ENCODE measurements around the gene IL25. TPM values are rescaled to one million over a fixed set of nuclear protein-coding genes. Genes with fewer than 3 reads are reported as not detected.
"Not testable (repeated sequence)": the region's sequence is repeated elsewhere in the genome, so short reads cannot be mapped to it uniquely, and the experiment has no call there.

The IL25 gene
- total and polyA plus RNA-seq, 2 experiments from 2014 or later: not detected

DNA sequence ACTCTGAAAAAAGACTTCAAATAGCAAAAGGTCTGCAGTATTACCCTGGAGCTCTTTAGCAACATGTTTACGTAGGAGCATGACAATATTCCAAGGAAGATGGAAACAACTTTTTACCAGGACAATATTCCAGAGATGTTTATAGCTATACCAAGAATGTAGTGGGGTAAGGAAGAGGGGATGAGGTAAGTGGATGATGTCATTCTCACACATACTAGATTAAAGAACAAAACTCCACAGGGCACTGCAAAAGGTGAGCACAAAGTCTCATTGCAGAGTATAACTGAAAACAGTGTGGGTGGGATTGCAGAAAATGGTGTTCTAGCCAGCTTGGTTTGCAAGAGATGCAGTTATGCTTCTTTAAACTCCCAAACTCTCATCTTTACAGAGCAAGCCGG is 12.6 kb downstream of the IL25 start:
- in situ Hi-C loops (cut with MboI): no loop called here
- WGBS, 2 experiments (ENCODE audit: low coverage in 1 of 2, low lambda C conversion rate in 2 of 2, missing lambda C conversion rate in 2 of 2): 49 to 57% methylated on average over 2 of the region's 2 CpGs
- DNase-seq: no peak

DNA sequence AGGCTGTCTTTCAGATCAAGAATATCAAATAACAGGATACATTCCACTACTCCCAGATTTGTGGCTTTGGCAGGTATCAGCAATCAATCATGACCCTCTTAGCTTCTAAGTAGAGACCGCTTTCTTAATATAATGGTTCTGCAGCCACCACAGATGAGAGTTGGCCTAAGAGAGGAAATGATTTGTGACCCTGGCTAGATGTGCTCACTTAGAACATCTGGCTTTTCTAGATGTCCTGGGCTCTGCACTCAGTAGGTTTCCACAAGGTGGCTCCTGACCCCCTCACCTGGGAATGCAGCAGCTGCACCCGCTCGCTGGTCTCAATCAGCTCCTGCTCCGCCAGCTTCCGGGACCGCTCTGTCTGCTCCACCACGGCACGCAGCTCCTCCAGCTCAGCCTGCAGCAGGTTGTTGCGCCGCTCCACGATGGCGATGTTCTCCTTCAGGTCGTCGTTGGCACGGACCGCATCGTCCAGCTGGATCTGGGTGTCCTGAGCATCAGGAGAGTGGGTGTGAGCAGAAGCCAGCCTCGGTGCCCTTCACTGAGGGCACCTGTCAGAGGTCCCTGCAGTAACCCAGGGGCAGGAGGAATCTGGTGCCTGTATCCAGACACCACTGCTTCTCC is 13.1 kb downstream of the IL25 start:
- Histone ChIP-seq H3K79me2 (ENCODE audit: insufficient read depth) (no peaks in the 10 kb centered on the region), H3K9ac (no peak overlapping the region), H3F3A (ENCODE audit: insufficient read depth) (no peaks in the 10 kb centered on the region), H4K20me1 (ENCODE audit: insufficient read depth) (no peaks in the 10 kb centered on the region), H3K27ac (no peak overlapping the region), H3K4me3 (no peak overlapping the region), H2AFZ (no peak overlapping the region), H3K9me3 (ENCODE audit: low read depth) (no peaks in the 10 kb centered on the region), H3K4me1 (ENCODE audit: insufficient read depth) (no peaks in the 10 kb centered on the region), H3K9me2 (ENCODE audit: insufficient read depth) (no peaks in the 10 kb centered on the region), H3K4me2 (ENCODE audit: unreplicated experiment) (no peak overlapping the region), H3K36me3 (ENCODE audit: low read depth) (no peaks in the 10 kb centered on the region), H3K27me3 (replicated peaks; ENCODE audit: insufficient read depth) (peaks cover 24% of the 10 kb centered on the region)
- DNase-seq: no peak
- WGBS, 2 experiments (ENCODE audit: low coverage in 1 of 2, low lambda C conversion rate in 2 of 2, missing lambda C conversion rate in 2 of 2): 53 to 61% methylated on average over 18 of the region's 18 CpGs
- no peak for TF ChIP-seq EZH2 (IDR thresholded peaks at IDR 0.05; ENCODE audit: insufficient read depth, poor library complexity, severe bottlenecking)
- no peak for TF ChIP-seq EZH2phosphoT487 (IDR thresholded peaks at IDR 0.05; ENCODE audit: insufficient read depth, low read depth)
- in situ Hi-C loops (cut with MboI): no loop called here

More for the DNA sequence above, 12.6 kb downstream of the IL25 start:
- Histone ChIP-seq H3K9ac (no peak overlapping the region), H3K9me3 (ENCODE audit: low read depth) (no peaks in the 10 kb centered on the region), H3K27ac (no peak overlapping the region), H4K20me1 (ENCODE audit: insufficient read depth) (no peaks in the 10 kb centered on the region), H2AFZ (no peak overlapping the region), H3K4me2 (ENCODE audit: unreplicated experiment) (no peak overlapping the region), H3K79me2 (ENCODE audit: insufficient read depth) (no peaks in the 10 kb centered on the region), H3K27me3 (replicated peaks; ENCODE audit: insufficient read depth) (peaks cover 25% of the 10 kb centered on the region), H3K4me1 (ENCODE audit: insufficient read depth) (no peaks in the 10 kb centered on the region), H3K4me3 (no peak overlapping the region), H3K36me3 (ENCODE audit: low read depth) (no peaks in the 10 kb centered on the region), H3F3A (ENCODE audit: insufficient read depth) (no peaks in the 10 kb centered on the region), H3K9me2 (ENCODE audit: insufficient read depth) (no peaks in the 10 kb centered on the region)
- TF ChIP-seq EZH2phosphoT487 (IDR thresholded peaks at IDR 0.05; ENCODE audit: insufficient read depth, low read depth) (no peak), EZH2 (IDR thresholded peaks at IDR 0.05; ENCODE audit: insufficient read depth, poor library complexity, severe bottlenecking) (no peak)

DNA sequence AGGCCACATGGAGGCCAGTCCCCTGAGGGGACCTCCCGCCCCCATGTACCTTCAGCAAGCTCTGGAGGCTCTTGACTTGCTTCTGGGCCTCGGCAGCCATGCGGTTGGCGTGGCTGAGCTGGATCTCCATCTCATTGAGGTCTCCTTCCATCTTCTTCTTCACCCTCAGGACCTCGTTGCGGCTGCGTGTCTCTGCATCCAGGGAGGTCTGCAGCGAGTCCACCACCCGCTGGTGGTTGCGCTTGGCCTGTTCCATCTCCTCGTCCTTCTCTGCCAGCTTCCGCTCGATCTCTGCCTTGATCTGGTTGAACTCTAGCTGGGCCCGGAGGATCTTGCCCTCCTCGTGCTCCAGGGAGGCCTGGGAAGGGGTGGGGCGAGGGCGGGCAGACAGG is 13.7 kb downstream of the IL25 start:
- H3K4me1 ChIP-seq (ENCODE audit: insufficient read depth); H2AFZ ChIP-seq; H3K4me2 ChIP-seq (ENCODE audit: unreplicated experiment); H3F3A ChIP-seq (ENCODE audit: insufficient read depth); H3K9me3 ChIP-seq (ENCODE audit: low read depth); DNase-seq; H3K9me2 ChIP-seq (ENCODE audit: insufficient read depth); in situ Hi-C loops (cut with MboI); H3K4me3 ChIP-seq; H3K27ac ChIP-seq; H3K36me3 ChIP-seq (ENCODE audit: low read depth); H3K9ac ChIP-seq; H3K79me2 ChIP-seq (ENCODE audit: insufficient read depth); H4K20me1 ChIP-seq (ENCODE audit: insufficient read depth): not testable (repeated sequence)
- WGBS, 2 experiments (ENCODE audit: low coverage in 1 of 2, low lambda C conversion rate in 2 of 2, missing lambda C conversion rate in 2 of 2): 59 to 73% methylated on average over 14 to 17 of the region's 17 CpGs
- H3K27me3 ChIP-seq (replicated peaks; ENCODE audit: insufficient read depth): peaks cover 26% of the 10 kb centered on the region

DNA sequence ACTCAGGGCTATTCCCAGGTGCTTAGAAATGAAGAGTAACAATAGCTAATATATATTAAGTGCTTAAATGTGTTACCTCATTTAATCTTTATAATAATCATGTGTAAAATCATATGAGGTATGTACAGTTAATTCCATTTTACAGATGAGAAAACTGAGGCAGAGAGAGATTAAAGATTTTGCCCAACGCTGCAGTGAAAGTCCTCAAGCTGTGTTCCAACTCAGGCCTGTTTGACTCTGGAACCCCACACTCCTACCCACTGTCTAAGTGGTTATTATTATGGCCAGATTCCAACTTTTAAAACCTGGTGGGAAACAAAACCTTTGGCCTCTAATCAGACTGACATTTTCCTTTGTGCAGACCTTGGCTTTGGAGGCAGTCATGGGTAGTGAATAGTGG is 14.4 kb downstream of the IL25 start:
- no peak overlapping the region for H3K4me2 ChIP-seq (ENCODE audit: unreplicated experiment)
- no peaks in the 10 kb centered on the region for H3K79me2 ChIP-seq (ENCODE audit: insufficient read depth)
- no peaks in the 10 kb centered on the region for H3K9me2 ChIP-seq (ENCODE audit: insufficient read depth)
- H3K4me1 ChIP-seq (ENCODE audit: insufficient read depth): no peaks in the 10 kb centered on the region
- H3K9ac ChIP-seq: no peak overlapping the region
- in situ Hi-C loops (cut with MboI): no loop called here
- H2AFZ ChIP-seq: no peak overlapping the region
- no peak overlapping the region for H3K4me3 ChIP-seq
- peaks cover 27% of the 10 kb centered on the region for H3K27me3 ChIP-seq (replicated peaks; ENCODE audit: insufficient read depth)
- no peaks in the 10 kb centered on the region for H3F3A ChIP-seq (ENCODE audit: insufficient read depth)
- H3K36me3 ChIP-seq (ENCODE audit: low read depth): no peaks in the 10 kb centered on the region
- TF ChIP-seq EZH2phosphoT487 (IDR thresholded peaks at IDR 0.05; ENCODE audit: insufficient read depth, low read depth): no peak
- TF ChIP-seq EZH2 (IDR thresholded peaks at IDR 0.05; ENCODE audit: insufficient read depth, poor library complexity, severe bottlenecking): no peak
- no peaks in the 10 kb centered on the region for H3K9me3 ChIP-seq (ENCODE audit: low read depth)
- H3K27ac ChIP-seq: no peak overlapping the region
- 62 to 71% methylated on average over 1 of the region's 1 CpG for WGBS, 2 experiments (ENCODE audit: low coverage in 1 of 2, low lambda C conversion rate in 2 of 2, missing lambda C conversion rate in 2 of 2)
- H4K20me1 ChIP-seq (ENCODE audit: insufficient read depth): no peaks in the 10 kb centered on the region
- DNase-seq: no peak
